CD4-positive, alpha-beta T cell (primary cell): ENCODE measurements around the gene KCNE3. TPM values are rescaled to one million over a fixed set of nuclear protein-coding genes. Genes with fewer than 3 reads are reported as not detected.

ENCODE experiments used
- ATAC-seq: fragments of 200-7000 bp; cut with Tn5 transposase; one replicate; pipeline ENCODE4 v1.10.0; 2022; ENCODE audit warnings: mild to moderate bottlenecking; ENCODE audit not compliant: poor library complexity
- CTCF ChIA-PET: fragments of 350-600 bp; sonication (Branson Sonifier 250); formaldehyde crosslinking; loops from one replicate; lab custom pipeline; 2021; ENCODE audit warnings: antibody characterized with exemption, inconsistent platforms; lab: Charles Lee
- POLR2A ChIA-PET: fragments of 350-600 bp; sonication (Branson Sonifier 250); formaldehyde crosslinking; loops from one replicate; lab custom pipeline; 2021; ENCODE audit warnings: antibody characterized with exemption, inconsistent platforms; lab: Charles Lee
- DNase-seq, 14 experiments: peaks; one replicate each; pipeline ENCODE4 v3.0.0-alpha.2; 2013 to 2020; ENCODE audit warnings: mixed read lengths in 2 of 14
- H3K27ac ChIP-seq, 2 donors: one replicate each; pipeline versions ENCODE4 v1.5.1 to v1.7.0; 2013; ENCODE audit warnings: low read length in 2 of 2, low read depth in 1 of 2, mild to moderate bottlenecking in 1 of 2
- H3K27me3 ChIP-seq, 2 experiments: 1 replicate in 1 of 2; 2 replicates in 1 of 2; pipeline versions ENCODE4 v1.6.1 to v1.7.0; 2013; ENCODE audit warnings: low read length in 2 of 2, control low read depth in 1 of 2, mild to moderate bottlenecking in 1 of 2, moderate library complexity in 1 of 2; ENCODE audit not compliant: insufficient read depth in 2 of 2, control insufficient read depth in 1 of 2
- H3K36me3 ChIP-seq: one replicate; pipeline ENCODE4 v1.6.1; 2013; ENCODE audit warnings: low read length, control low read depth; ENCODE audit not compliant: insufficient read depth
- H3K4me1 ChIP-seq: one replicate; pipeline ENCODE4 v1.6.1; 2013; ENCODE audit warnings: low read length, control low read depth; ENCODE audit not compliant: insufficient read depth
- H3K4me3 ChIP-seq: one replicate; pipeline ENCODE4 v1.5.1; 2013; ENCODE audit warnings: mild to moderate bottlenecking, low read length, moderate library complexity
- H3K9me3 ChIP-seq, 2 experiments: 1 replicate in 1 of 2; 2 replicates in 1 of 2; pipeline versions ENCODE4 v1.6.1 to v1.7.0; 2013; ENCODE audit warnings: low read length in 2 of 2, mild to moderate bottlenecking in 2 of 2, control low read depth in 1 of 2, moderate library complexity in 1 of 2; ENCODE audit not compliant: control insufficient read depth in 1 of 2, insufficient read depth in 1 of 2
- H3K27ac Mint-ChIP-seq: one replicate; pipeline ENCODE4 v1.8.0; 2020; ENCODE audit warnings: mixed read lengths
- H3K27me3 Mint-ChIP-seq: one replicate; pipeline ENCODE4 v1.8.0; 2021; ENCODE audit warnings: mixed read lengths
- H3K36me3 Mint-ChIP-seq: one replicate; pipeline ENCODE4 v1.8.0; 2021; ENCODE audit warnings: low read depth, mixed read lengths
- H3K4me1 Mint-ChIP-seq: one replicate; pipeline ENCODE4 v1.8.0; 2021; ENCODE audit warnings: low read depth, mixed read lengths
- H3K4me3 Mint-ChIP-seq: one replicate; pipeline ENCODE4 v1.8.0; 2020; ENCODE audit warnings: mild to moderate bottlenecking, mixed read lengths
- H3K9me3 Mint-ChIP-seq: one replicate; pipeline ENCODE4 v1.8.0; 2020; ENCODE audit warnings: mixed read lengths
- intact Hi-C, 2 experiments: fragments of 100-400 bp; cut with DNase I in 1 of 2; cut with micrococcal nuclease in 1 of 2; formaldehyde crosslinking; loops; one replicate each; pipeline versions ENCODE4 v1.15.1 to v1.9.0; 2023 to 2025; cut with DNase I, micrococcal nuclease
- total RNA-seq, 174 experiments: library from RNA in 2 of 174; stranded (reverse) in 2 of 174; gene quantifications; one replicate each; pipeline ENCODE4 v1.2.3 and lab custom pipeline; 2021 to 2026
- TF ChIP-seq, protein P1 (sequence below): fragments of 200-600 bp; IDR thresholded peaks from one replicate; pipeline ENCODE4 v1.8.0; 2022; ENCODE audit warnings: antibody characterized with exemption, mild to moderate bottlenecking

KCNE3 gene
- total RNA-seq, 2 experiments from 2014 or later = 0.08 to 0.22 TPM

DNA sequence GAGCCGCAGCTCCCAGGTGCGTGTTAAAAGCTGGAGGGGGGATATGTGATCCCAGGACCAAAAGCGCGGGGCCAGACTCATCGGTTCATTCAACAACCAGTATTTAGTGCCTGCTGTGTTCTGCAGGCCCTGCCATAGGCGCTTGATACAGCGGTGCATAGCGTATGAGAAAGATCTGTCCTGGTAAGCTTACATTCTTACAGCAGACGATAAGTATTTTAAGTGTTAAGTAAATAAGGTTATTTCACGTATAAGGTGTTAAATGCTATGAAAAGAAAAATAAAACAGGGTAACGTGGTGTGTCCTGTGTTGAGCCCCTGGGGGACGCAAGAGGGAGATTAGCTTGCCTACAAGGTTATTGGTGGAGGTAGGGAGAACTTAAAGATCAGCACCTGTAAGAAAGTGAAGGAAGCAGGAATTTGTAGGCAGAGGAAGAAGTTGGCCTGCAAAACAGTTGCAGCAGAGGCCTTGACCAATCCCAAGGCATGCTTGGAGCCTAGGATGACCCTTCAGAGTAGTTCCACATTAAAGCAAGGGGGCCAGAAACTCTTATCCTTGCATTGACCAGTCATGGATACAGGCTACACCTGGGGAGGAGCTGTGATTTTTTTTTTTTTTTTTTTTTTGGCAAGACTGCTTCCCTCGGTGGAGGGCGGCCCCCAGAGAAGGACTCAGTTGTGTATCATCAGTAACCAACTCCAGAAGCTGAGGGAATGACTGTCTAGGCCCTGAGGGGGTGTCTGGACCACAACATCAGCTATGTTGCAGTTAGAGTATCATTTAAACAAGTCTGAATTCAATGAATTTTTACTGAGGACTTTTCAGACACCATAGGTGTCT is 26.7 kb upstream of the KCNE3 start:
- H3K4me3 ChIP-seq = peak overlapping the region; percentile 66
- Mint-ChIP-seq H3K9me3 (no peaks in the 10 kb centered on the region), H3K27ac (peak overlapping the region; percentile 86), H3K36me3 (peaks cover 30% of the 10 kb centered on the region), H3K4me3 (peak overlapping the region; percentile 91), H3K4me1 (peaks cover 41% of the 10 kb centered on the region), H3K27me3 (no peaks in the 10 kb centered on the region)
- DNase-seq (no peak), ATAC-seq (no peak)
- peaks cover 12% of the 10 kb centered on the region for H3K4me1 ChIP-seq
- H3K27me3 ChIP-seq = no peaks in the 10 kb centered on the region
- no peaks in the 10 kb centered on the region for H3K9me3 ChIP-seq
- H3K27ac ChIP-seq = peak overlapping the region; percentile 61 to 94
- H3K36me3 ChIP-seq = peaks cover 3% of the 10 kb centered on the region
- intact Hi-C loops = loop anchor here (1.0 to 10.0 kb wide), 11 partner anchors 96 to 901 kb away; partner anchors contain the start of genes PGM2L1 (in 2 of the 2), POLD3 (in 2 of the 2), C2CD3 (in 1 of the 2) and FAM168A (in 1 of the 2)
- ChIA-PET POLR2A (interaction anchor here (0.8 to 2.9 kb wide), 27 partner anchors 8 to 733 kb away, joined by 3 to 51 read pairs (median 5); partner anchors contain the start of genes C2CD3, MRPL48, NEU3 and PGM2L1), CTCF (interaction anchor here (0.6 to 2.7 kb wide), 7 partner anchors 15 to 1953 kb away, joined by 3 to 16 read pairs (median 4); partner anchors contain the start of gene POLD3)
- TF ChIP-seq, protein P1, sequence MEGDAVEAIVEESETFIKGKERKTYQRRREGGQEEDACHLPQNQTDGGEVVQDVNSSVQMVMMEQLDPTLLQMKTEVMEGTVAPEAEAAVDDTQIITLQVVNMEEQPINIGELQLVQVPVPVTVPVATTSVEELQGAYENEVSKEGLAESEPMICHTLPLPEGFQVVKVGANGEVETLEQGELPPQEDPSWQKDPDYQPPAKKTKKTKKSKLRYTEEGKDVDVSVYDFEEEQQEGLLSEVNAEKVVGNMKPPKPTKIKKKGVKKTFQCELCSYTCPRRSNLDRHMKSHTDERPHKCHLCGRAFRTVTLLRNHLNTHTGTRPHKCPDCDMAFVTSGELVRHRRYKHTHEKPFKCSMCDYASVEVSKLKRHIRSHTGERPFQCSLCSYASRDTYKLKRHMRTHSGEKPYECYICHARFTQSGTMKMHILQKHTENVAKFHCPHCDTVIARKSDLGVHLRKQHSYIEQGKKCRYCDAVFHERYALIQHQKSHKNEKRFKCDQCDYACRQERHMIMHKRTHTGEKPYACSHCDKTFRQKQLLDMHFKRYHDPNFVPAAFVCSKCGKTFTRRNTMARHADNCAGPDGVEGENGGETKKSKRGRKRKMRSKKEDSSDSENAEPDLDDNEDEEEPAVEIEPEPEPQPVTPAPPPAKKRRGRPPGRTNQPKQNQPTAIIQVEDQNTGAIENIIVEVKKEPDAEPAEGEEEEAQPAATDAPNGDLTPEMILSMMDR = no peak

DNA sequence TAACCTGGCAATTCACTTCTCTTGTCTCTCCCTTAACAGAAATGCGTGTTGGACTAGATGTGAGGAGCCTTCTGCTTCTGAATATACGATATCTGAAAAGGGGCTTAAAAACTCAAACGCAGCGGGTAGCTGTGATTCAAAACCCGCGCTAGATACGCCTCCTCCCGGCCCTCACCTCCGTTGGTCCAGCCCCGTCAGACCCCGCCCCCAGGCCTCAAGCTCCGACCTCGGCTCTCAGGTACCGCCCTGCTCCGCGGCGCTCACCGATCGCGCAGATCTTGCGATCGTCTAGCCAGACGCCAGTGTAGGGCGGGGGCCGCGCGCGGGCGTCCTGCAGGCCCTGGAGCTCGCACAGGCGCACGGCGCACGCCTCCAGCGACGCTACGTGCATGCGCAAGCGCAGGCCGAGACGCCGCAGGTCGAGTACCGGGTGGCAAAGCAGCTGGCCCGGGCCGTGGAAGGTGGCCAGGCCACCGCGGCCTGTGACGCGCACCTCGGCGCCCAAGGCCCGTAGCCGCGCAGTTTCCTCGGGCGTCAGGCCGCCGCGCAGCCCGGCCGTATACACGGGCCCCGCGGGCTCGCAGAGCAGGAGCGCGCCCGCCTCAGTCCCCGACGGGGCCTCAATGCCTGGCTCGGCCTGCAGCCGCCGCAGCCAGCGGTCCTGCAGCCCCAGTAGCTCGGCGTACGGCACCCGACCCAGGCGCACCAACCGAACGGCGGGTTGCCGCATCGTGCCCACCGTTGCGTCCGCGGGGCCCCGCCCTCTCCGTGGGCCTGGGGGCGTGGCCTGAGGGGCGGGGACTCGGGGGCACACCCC is 25.8 kb upstream of the KCNE3 start, which contains the start of gene LIPT2:
LIPT2 (minus strand) TSS at position 751 of the 817 bp plus-strand sequence; CDS start at position 730, 21 bp downstream.
- TF ChIP-seq, protein P1 = no peak
- peak; percentile 95 for ATAC-seq
- Mint-ChIP-seq H3K36me3 (peaks cover 29% of the 10 kb centered on the region), H3K4me1 (peaks cover 41% of the 10 kb centered on the region), H3K27ac (peak within 1 kb of the TSS; percentile 86), H3K4me3 (peak within 1 kb of the TSS; percentile 91), H3K9me3 (no peaks in the 10 kb centered on the region), H3K27me3 (no peaks in the 10 kb centered on the region)
- ChIA-PET CTCF (interaction anchor here (0.7 to 2.7 kb wide), 7 partner anchors 40 to 1650 kb away, joined by 3 to 16 read pairs (median 3); partner anchors contain the start of gene POLD3), POLR2A (interaction anchor here (0.6 to 2.9 kb wide), 39 partner anchors 8 to 1414 kb away, joined by 3 to 51 read pairs (median 4); partner anchors contain the start of genes C2CD3, GDPD5, MRPL48 and NEU3)
- intact Hi-C loops = loop anchor here (1.0 to 10.0 kb wide), 10 partner anchors 95 to 902 kb away; partner anchors contain the start of genes PGM2L1 (in 2 of the 2), POLD3 (in 2 of the 2), C2CD3 (in 1 of the 2) and FAM168A (in 1 of the 2)
- Histone ChIP-seq H3K36me3 (peaks cover 3% of the 10 kb centered on the region), H3K9me3 (no peaks in the 10 kb centered on the region), H3K27me3 (no peaks in the 10 kb centered on the region), H3K4me1 (peaks cover 12% of the 10 kb centered on the region), H3K27ac (peak within 1 kb of the TSS; percentile 61 to 94), H3K4me3 (peak within 1 kb of the TSS; percentile 66)
- peak; percentile 94 to 99 (median 98) for DNase-seq
